ENCODE measurements around the gene GAPVD1.

GAPVD1 gene

GRCh38 chr9:125375820-125376219, 114.2 kb downstream of the GAPVD1 start:
- TF ChIP-seq CTCF (IDR thresholded peaks at IDR 0.05) = no peak

GRCh38 chr9:125376261-125377226, 114.9 kb downstream of the GAPVD1 start:
- no peak for TF ChIP-seq CTCF (IDR thresholded peaks at IDR 0.05)

- TF ChIP-seq CTCF (IDR thresholded peaks at IDR 0.05) = no peak
Observed at GRCh38 chr9:125377584-125378250, 116.1 kb downstream of the GAPVD1 start.

- TF ChIP-seq CTCF (IDR thresholded peaks at IDR 0.05) = no peak
Observed at GRCh38 chr9:125378778-125379177, 117.2 kb downstream of the GAPVD1 start.

- no peak for TF ChIP-seq CTCF (IDR thresholded peaks at IDR 0.05)
Observed at GRCh38 chr9:125379208-125379607, 117.6 kb downstream of the GAPVD1 start.

GRCh38 chr9:125380406-125380805, 118.8 kb downstream of the GAPVD1 start:
- TF ChIP-seq CTCF (IDR thresholded peaks at IDR 0.05) = no peak

- TF ChIP-seq CTCF (IDR thresholded peaks at IDR 0.05) = no peak
Observed at GRCh38 chr9:125387861-125388524, 126.4 kb downstream of the GAPVD1 start.

Measured in LNCAP (cell line).